HepG2 (cell line): ENCODE results near the gene HYDIN. TPM values are rescaled to one million over a fixed set of nuclear protein-coding genes. Genes with fewer than 3 reads are reported as not detected.
A peak's percentile ranks its signal among the peaks of the same experiment; 100 is the strongest.

Experiments
- ATAC-seq: fragments of 200-7000 bp; cut with Tn5 transposase; 3 replicates; pipeline ENCODE4 v1.9.1; 2020; ENCODE audit warnings: mild to moderate bottlenecking, moderate library complexity
- BruUV-seq: library from RNA; stranded (reverse); fragments of 400-500 nt; replicated peaks from 2 replicates; lab custom pipeline; 2021; lab: Mats Ljungman, UMichigan
- CTCF ChIA-PET: fragments of 300-600 bp; formaldehyde crosslinking; extraction: SDS; loops from one replicate; lab custom pipeline; 2021; ENCODE audit warnings: low total read pairs, inconsistent platforms, low intra/inter-chr PET ratio; lab: Yijun Ruan, JAX
- POLR2A ChIA-PET: fragments of 350-600 bp; sonication (Branson Sonifier 250); formaldehyde crosslinking; loops from one replicate; lab custom pipeline; 2020; ENCODE audit warnings: antibody characterized with exemption, inconsistent platforms; lab: Yijun Ruan, JAX
- DNase-seq: peaks from one replicate; pipeline ENCODE4 v3.0.0-alpha.2; 2015; ENCODE audit warnings: low spot score
- FAIRE-seq: peaks from 3 replicates; lab custom pipeline; 2011; peaks lifted over from hg19 to GRCh38; lab: Jason Lieb, UNC
- H2AFZ ChIP-seq: one replicate; pipeline ENCODE4 v1.6.1; 2011; ENCODE audit warnings: low read length, inconsistent platforms
- H3K27ac ChIP-seq: fragments of 300-600 bp; 3 replicates; pipeline ENCODE4 v1.8.0; 2011; ENCODE audit warnings: mixed run types, mild to moderate bottlenecking, mixed read lengths, low read length, inconsistent platforms; ENCODE audit not compliant: insufficient read depth; ENCODE audit errors: extremely low read length
- H3K27me3 ChIP-seq, 2 experiments: fragments of 200-600 bp in 1 of 2; 2 replicates in 1 of 2; 3 replicates in 1 of 2; pipeline versions ENCODE4 v1.6.0 to v1.8.0; 2011; ENCODE audit warnings: low read length in 2 of 2, mild to moderate bottlenecking in 2 of 2, moderate library complexity in 2 of 2, inconsistent platforms in 1 of 2; ENCODE audit not compliant: insufficient read depth in 2 of 2, control insufficient read depth in 1 of 2
- H3K36me3 ChIP-seq, 2 experiments: fragments of 200-600 bp in 1 of 2; replicated peaks in 1 of 2; 2 replicates in 1 of 2; 3 replicates in 1 of 2; pipeline versions ENCODE4 v1.5.1 to v1.8.0; 2011; ENCODE audit warnings: low read length in 2 of 2, inconsistent platforms in 1 of 2; ENCODE audit not compliant: insufficient read depth in 2 of 2, control insufficient read depth in 1 of 2
- H3K4me1 ChIP-seq: 2 replicates; pipeline ENCODE4 v1.5.1; 2012; ENCODE audit warnings: low read length, inconsistent platforms; ENCODE audit not compliant: insufficient read depth
- H3K4me2 ChIP-seq: 2 replicates; pipeline ENCODE4 v1.6.0; 2011; ENCODE audit warnings: low read depth, low read length, inconsistent platforms
- H3K4me3 ChIP-seq, 3 experiments: fragments of 200-600 bp in 1 of 3; sonication (generic), shearing (Covaris generic) in 1 of 3; replicated peaks in 1 of 3; 2 replicates each; pipeline ENCODE4 v1.5.1; 2011 to 2016; ENCODE audit warnings: low read length in 3 of 3, inconsistent platforms in 2 of 3, low read depth in 2 of 3, mild to moderate bottlenecking in 2 of 3, control low read depth in 1 of 3, mixed read lengths in 1 of 3; ENCODE audit not compliant: insufficient read depth in 1 of 3
- H3K79me2 ChIP-seq: one replicate; pipeline ENCODE4 v1.6.1; 2011; ENCODE audit warnings: low read length, inconsistent platforms; ENCODE audit not compliant: insufficient read depth
- H3K9ac ChIP-seq: 2 replicates; pipeline ENCODE4 v1.6.0; 2011; ENCODE audit warnings: mild to moderate bottlenecking, low read depth, low read length, inconsistent platforms; ENCODE audit not compliant: insufficient read depth
- H3K9me3 ChIP-seq: 2 replicates; pipeline ENCODE4 v1.5.1; 2012; ENCODE audit warnings: mild to moderate bottlenecking, low read length
- H4K20me1 ChIP-seq: 2 replicates; pipeline ENCODE4 v1.6.0; 2011; ENCODE audit warnings: inconsistent platforms, mild to moderate bottlenecking, low read length, moderate library complexity; ENCODE audit not compliant: insufficient read depth
- AHR ChIP-seq: IDR thresholded peaks from 2 replicates; pipeline ENCODE4 v1.6.1; 2018; ENCODE audit warnings: missing genetic modification reagents, missing compliant biosample characterization
- FOXO4 ChIP-seq: sonication (generic); formaldehyde crosslinking; conservative IDR thresholded peaks from 2 replicates; pipeline ENCODE4 v1.8.1; 2023; ENCODE audit warnings: missing genetic modification reagents
- HNRNPUL1 ChIP-seq: fragments of 200-400 bp; formaldehyde crosslinking; IDR thresholded peaks from 2 replicates; pipeline ENCODE4 v1.6.1; 2017; ENCODE audit warnings: low read depth, mild to moderate bottlenecking, low read length, moderate library complexity
- SOX6 ChIP-seq, 2 experiments: fragments of 450-650 bp in 1 of 2; sonication (generic) in 1 of 2; formaldehyde crosslinking in 1 of 2; IDR thresholded peaks; 2 replicates each; pipeline versions ENCODE4 v1.4.0 to v1.6.1; 2017 to 2020; ENCODE audit warnings: antibody characterized with exemption in 1 of 2, mild to moderate bottlenecking in 1 of 2, missing genetic modification reagents in 1 of 2
- ZNF253 ChIP-seq: sonication (generic); formaldehyde crosslinking; IDR thresholded peaks from 2 replicates; pipeline ENCODE4 v1.8.0; 2022; ENCODE audit warnings: mild to moderate bottlenecking, missing genetic modification reagents, borderline replicate concordance
- ZNF484 ChIP-seq: sonication (generic); formaldehyde crosslinking; IDR thresholded peaks from 2 replicates; pipeline ENCODE4 v1.5.1; 2020; ENCODE audit warnings: mild to moderate bottlenecking, low read depth, missing genetic modification reagents, borderline replicate concordance
- ZNF770 ChIP-seq: sonication (generic); formaldehyde crosslinking; IDR thresholded peaks from 2 replicates; pipeline ENCODE4 v1.5.0; 2020; ENCODE audit warnings: mild to moderate bottlenecking, missing genetic modification reagents
- WGBS: methylation state at CpG from one replicate; pipeline ENCODE4 v1.1.6; 2017; ENCODE audit warnings: low lambda C conversion rate; 5-methylcytosine and 5-hydroxymethylcytosine counted together
- in situ Hi-C: cut with HindIII; loops from 2 replicates; pipeline ENCODE4 v1.10.0; 2017; ENCODE audit warnings: low pct_unique_long_range_greater_than_20kb; ENCODE audit not compliant: extremely low pct_ligation_motif_present
- intact Hi-C: fragments of 100-400 bp; cut with micrococcal nuclease; formaldehyde crosslinking; loops from one replicate; pipeline ENCODE4 v1.10.0; 2022; ENCODE audit not compliant: unreplicated experiment
- polyA plus RNA-seq, 8 experiments: library from polyadenylated mRNA; depleted of rRNA in 3 of 8; stranded (reverse) in 7 of 8; unstranded in 1 of 8; fragments of >200 nt; fragmentation: Illumina TruSeq in 4 of 8; extraction: Trizol in 4 of 8; gene quantifications; 2 replicates each; pipeline versions ENCODE4 v1.2.1 to v1.2.3, GENCODE V29; 2011 to 2016; ENCODE audit warnings: low read depth in 4 of 8, missing spikeins in 1 of 8, mixed read lengths in 1 of 8; ENCODE audit not compliant: insufficient read depth in 1 of 8
- total RNA-seq, 5 experiments: library from RNA; depleted of rRNA; stranded (reverse); fragments of >200 nt; fragmentation: Illumina TruSeq; extraction: Trizol; gene quantifications; 2 replicates each; pipeline ENCODE4 v1.2.3, GENCODE V29; 2016; ENCODE audit warnings: low read depth in 1 of 5

HYDIN gene
- total and polyA plus RNA-seq, 2 of the 13 experiments (the other 11 are each of a cell fraction or from before 2014, with no cell fraction given) = not detected

GRCh38 chr16:70784692-70785555, 445.6 kb downstream of the HYDIN start:
- Histone ChIP-seq H3K9me3 (no peaks in the 10 kb centered on the region), H3K9ac (no peak overlapping the region), H3K79me2 (peaks cover 3% of the 10 kb centered on the region), H4K20me1 (no peaks in the 10 kb centered on the region; the same call in 1 of the 2 replicates), H3K27me3 (no peaks in the 10 kb centered on the region), H3K4me1 (no peaks in the 10 kb centered on the region), H2AFZ (no peak overlapping the region), H3K4me2 (no peak overlapping the region), H3K36me3 (peaks cover 61 to 90% of the 10 kb centered on the region in 2 experiments), H3K27ac (no peak overlapping the region), H3K4me3 (no peak overlapping the region)
- TF ChIP-seq ZNF484 (CRISPR knock-in tag) = no peak
- no peak for TF ChIP-seq SOX6 (IDR thresholded peaks at IDR 0.05)
- TF ChIP-seq SOX6 (CRISPR knock-in tag; IDR thresholded peaks at IDR 0.05) = no peak
- no peak for TF ChIP-seq HNRNPUL1
- no peak for TF ChIP-seq AHR (CRISPR knock-in tag)
- in situ Hi-C loops (no loop called here), intact Hi-C loops (no loop called here)
- no peak for DNase-seq
- no peak for FAIRE-seq
- ChIA-PET POLR2A (no interaction called here), CTCF (no interaction called here)
- no peak for ATAC-seq
- 96% methylated on average over 20 of the region's 21 CpGs for WGBS
- BruUV-seq = no TSS peak

- intact Hi-C loops = no loop called here
- DNase-seq = no peak
- Histone ChIP-seq H3K27ac (no peak overlapping the region), H3K36me3 (peaks cover 63 to 91% of the 10 kb centered on the region in 2 experiments), H3K79me2 (no peaks in the 10 kb centered on the region), H3K27me3 (no peaks in the 10 kb centered on the region), H3K9me3 (no peaks in the 10 kb centered on the region), H3K9ac (no peak overlapping the region), H3K4me3 (no peak overlapping the region), H3K4me2 (no peak overlapping the region), H4K20me1 (no peaks in the 10 kb centered on the region; the same call in 1 of the 2 replicates), H3K4me1 (peaks cover 6% of the 10 kb centered on the region; the same call in 1 of the 2 replicates), H2AFZ (no peak overlapping the region)
- no peak for FAIRE-seq
- ChIA-PET CTCF (no interaction called here), POLR2A (no interaction called here)
- BruUV-seq = no TSS peak
- 100% methylated on average over 3 of the region's 3 CpGs for WGBS
- ATAC-seq = no peak; the same call in 2 of the 3 replicates
- in situ Hi-C loops = no loop called here
- no peak for TF ChIP-seq ZNF770 (CRISPR knock-in tag)
- TF ChIP-seq ZNF253 = no peak
- 0 out of 2 replicates have a peak, but pooled peaks have one; percentile 68 for TF ChIP-seq FOXO4
These were observed 448.3 kb downstream of the HYDIN start for GRCh38 chr16:70782237-70782636.
